ENCODE results near the gene PCSK7.

DNA sequence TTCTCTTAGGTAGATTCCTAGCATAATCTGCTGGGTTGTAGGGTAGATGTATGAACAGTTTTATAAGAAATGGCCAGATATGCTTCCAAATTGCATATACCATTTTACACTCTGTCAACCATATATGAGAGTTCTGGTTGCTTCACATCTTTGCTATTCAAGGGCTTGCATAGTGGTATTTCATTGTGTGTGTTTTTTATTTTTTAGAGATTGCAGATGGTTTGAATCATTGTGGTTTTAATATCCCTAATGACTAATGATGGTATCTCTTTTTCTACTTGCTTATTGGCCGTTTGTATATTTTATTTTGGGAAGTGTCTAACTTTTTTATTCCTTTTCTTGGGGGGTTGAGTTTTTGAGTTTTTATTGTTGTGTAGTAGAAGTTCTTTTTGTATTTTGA is 27.5 kb upstream of the PCSK7 start:
- TF ChIP-seq EZH2 (IDR thresholded peaks at IDR 0.05) = no peak
- no peak for TF ChIP-seq SP1 (IDR thresholded peaks at IDR 0.05; ENCODE audit: low read depth)
- TF ChIP-seq, protein P1, sequence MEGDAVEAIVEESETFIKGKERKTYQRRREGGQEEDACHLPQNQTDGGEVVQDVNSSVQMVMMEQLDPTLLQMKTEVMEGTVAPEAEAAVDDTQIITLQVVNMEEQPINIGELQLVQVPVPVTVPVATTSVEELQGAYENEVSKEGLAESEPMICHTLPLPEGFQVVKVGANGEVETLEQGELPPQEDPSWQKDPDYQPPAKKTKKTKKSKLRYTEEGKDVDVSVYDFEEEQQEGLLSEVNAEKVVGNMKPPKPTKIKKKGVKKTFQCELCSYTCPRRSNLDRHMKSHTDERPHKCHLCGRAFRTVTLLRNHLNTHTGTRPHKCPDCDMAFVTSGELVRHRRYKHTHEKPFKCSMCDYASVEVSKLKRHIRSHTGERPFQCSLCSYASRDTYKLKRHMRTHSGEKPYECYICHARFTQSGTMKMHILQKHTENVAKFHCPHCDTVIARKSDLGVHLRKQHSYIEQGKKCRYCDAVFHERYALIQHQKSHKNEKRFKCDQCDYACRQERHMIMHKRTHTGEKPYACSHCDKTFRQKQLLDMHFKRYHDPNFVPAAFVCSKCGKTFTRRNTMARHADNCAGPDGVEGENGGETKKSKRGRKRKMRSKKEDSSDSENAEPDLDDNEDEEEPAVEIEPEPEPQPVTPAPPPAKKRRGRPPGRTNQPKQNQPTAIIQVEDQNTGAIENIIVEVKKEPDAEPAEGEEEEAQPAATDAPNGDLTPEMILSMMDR (IDR thresholded peaks at IDR 0.05 in 2 of 3, conservative IDR thresholded peaks at IDR 0.05 in 1 of 3; ENCODE audit: borderline replicate concordance in 1 of 3, insufficient read depth in 1 of 3, low read depth in 2 of 3, low read length in 2 of 3) = no peak
- TF ChIP-seq POLR2A (IDR thresholded peaks at IDR 0.05; ENCODE audit: borderline replicate concordance, extremely low read depth, insufficient read depth, insufficient read length) = no peak
- TF ChIP-seq, protein P2, sequence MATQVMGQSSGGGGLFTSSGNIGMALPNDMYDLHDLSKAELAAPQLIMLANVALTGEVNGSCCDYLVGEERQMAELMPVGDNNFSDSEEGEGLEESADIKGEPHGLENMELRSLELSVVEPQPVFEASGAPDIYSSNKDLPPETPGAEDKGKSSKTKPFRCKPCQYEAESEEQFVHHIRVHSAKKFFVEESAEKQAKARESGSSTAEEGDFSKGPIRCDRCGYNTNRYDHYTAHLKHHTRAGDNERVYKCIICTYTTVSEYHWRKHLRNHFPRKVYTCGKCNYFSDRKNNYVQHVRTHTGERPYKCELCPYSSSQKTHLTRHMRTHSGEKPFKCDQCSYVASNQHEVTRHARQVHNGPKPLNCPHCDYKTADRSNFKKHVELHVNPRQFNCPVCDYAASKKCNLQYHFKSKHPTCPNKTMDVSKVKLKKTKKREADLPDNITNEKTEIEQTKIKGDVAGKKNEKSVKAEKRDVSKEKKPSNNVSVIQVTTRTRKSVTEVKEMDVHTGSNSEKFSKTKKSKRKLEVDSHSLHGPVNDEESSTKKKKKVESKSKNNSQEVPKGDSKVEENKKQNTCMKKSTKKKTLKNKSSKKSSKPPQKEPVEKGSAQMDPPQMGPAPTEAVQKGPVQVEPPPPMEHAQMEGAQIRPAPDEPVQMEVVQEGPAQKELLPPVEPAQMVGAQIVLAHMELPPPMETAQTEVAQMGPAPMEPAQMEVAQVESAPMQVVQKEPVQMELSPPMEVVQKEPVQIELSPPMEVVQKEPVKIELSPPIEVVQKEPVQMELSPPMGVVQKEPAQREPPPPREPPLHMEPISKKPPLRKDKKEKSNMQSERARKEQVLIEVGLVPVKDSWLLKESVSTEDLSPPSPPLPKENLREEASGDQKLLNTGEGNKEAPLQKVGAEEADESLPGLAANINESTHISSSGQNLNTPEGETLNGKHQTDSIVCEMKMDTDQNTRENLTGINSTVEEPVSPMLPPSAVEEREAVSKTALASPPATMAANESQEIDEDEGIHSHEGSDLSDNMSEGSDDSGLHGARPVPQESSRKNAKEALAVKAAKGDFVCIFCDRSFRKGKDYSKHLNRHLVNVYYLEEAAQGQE (IDR thresholded peaks at IDR 0.05; ENCODE audit: low read depth) = no peak
- no peak for TF ChIP-seq EZH2phosphoT487 (IDR thresholded peaks at IDR 0.05; ENCODE audit: borderline replicate concordance)
- TF ChIP-seq, protein P3, sequence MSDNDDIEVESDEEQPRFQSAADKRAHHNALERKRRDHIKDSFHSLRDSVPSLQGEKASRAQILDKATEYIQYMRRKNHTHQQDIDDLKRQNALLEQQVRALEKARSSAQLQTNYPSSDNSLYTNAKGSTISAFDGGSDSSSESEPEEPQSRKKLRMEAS (IDR thresholded peaks at IDR 0.05) = no peak
- TF ChIP-seq TCF7L2 (IDR thresholded peaks at IDR 0.05; ENCODE audit: borderline replicate concordance, extremely low read depth, insufficient read depth, insufficient read length) = no peak
- TF ChIP-seq, protein P4, sequence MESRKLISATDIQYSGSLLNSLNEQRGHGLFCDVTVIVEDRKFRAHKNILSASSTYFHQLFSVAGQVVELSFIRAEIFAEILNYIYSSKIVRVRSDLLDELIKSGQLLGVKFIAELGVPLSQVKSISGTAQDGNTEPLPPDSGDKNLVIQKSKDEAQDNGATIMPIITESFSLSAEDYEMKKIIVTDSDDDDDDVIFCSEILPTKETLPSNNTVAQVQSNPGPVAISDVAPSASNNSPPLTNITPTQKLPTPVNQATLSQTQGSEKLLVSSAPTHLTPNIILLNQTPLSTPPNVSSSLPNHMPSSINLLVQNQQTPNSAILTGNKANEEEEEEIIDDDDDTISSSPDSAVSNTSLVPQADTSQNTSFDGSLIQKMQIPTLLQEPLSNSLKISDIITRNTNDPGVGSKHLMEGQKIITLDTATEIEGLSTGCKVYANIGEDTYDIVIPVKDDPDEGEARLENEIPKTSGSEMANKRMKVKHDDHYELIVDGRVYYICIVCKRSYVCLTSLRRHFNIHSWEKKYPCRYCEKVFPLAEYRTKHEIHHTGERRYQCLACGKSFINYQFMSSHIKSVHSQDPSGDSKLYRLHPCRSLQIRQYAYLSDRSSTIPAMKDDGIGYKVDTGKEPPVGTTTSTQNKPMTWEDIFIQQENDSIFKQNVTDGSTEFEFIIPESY (IDR thresholded peaks at IDR 0.05; ENCODE audit: extremely low read depth, insufficient replicate concordance, low read length) = no peak
- no peak for TF ChIP-seq SRF (IDR thresholded peaks at IDR 0.05; ENCODE audit: low read depth)
- no peak for TF ChIP-seq POLR2AphosphoS5 (IDR thresholded peaks at IDR 0.05; ENCODE audit: low read depth, low read length)
- TF ChIP-seq YY1 (IDR thresholded peaks at IDR 0.05; ENCODE audit: extremely low read depth, insufficient replicate concordance, low read depth, low read length) = no peak
- no peak for TF ChIP-seq JUND (IDR thresholded peaks at IDR 0.05)
- TF ChIP-seq CEBPB (IDR thresholded peaks at IDR 0.05; ENCODE audit: low read depth) = no peak
